Kidney capillary endothelial cell (primary cell): ENCODE data around the gene MAGI2.
A peak's percentile ranks its signal among the peaks of the same experiment; 100 is the strongest.
"Not testable (repeated sequence)": the region's sequence is repeated elsewhere in the genome, so short reads cannot be mapped to it uniquely, and the experiment has no call there.

Experiments
- DNase-seq: peaks from one replicate; pipeline ENCODE4 v3.0.0-alpha.2; 2018; ENCODE audit warnings: low spot score

MAGI2 gene

GRCh38 chr7:78542981-78543380, 910.5 kb downstream of the MAGI2 start:
- DNase-seq, result no peak

GRCh38 chr7:78542541-78542940, 910.9 kb downstream of the MAGI2 start:
- DNase-seq, result no peak

GRCh38 chr7:78539825-78540224, 913.6 kb downstream of the MAGI2 start:
- no peak for DNase-seq

- no peak for DNase-seq
These were observed 917.8 kb downstream of the MAGI2 start for GRCh38 chr7:78535655-78536054.

GRCh38 chr7:78530351-78530750, 923.1 kb downstream of the MAGI2 start:
- peak; percentile 26 for DNase-seq

GRCh38 chr7:78529392-78529791, 924.1 kb downstream of the MAGI2 start:
- no peak for DNase-seq

GRCh38 chr7:78528964-78529363, 924.5 kb downstream of the MAGI2 start:
- DNase-seq, result peak; percentile 17

GRCh38 chr7:78523930-78524329, 929.5 kb downstream of the MAGI2 start:
- no peak for DNase-seq

GRCh38 chr7:78521961-78522360, 931.5 kb downstream of the MAGI2 start:
- DNase-seq, result no peak

- DNase-seq, result no peak
These were observed 937.0 kb downstream of the MAGI2 start for GRCh38 chr7:78516450-78516849.

GRCh38 chr7:78514634-78515033, 938.8 kb downstream of the MAGI2 start:
- no peak for DNase-seq

GRCh38 chr7:78510580-78511188, 942.8 kb downstream of the MAGI2 start:
- DNase-seq, result peak; percentile 34

GRCh38 chr7:78503301-78503700, 950.2 kb downstream of the MAGI2 start:
- not testable (repeated sequence) for DNase-seq

- no peak for DNase-seq
These were observed 952.4 kb downstream of the MAGI2 start for GRCh38 chr7:78501064-78501463.

- DNase-seq, result no peak
These were observed 953.5 kb downstream of the MAGI2 start for GRCh38 chr7:78499971-78500370.

- DNase-seq, result no peak
These were observed 954.2 kb downstream of the MAGI2 start for GRCh38 chr7:78499283-78499682.

- DNase-seq, result no peak
These were observed 955.6 kb downstream of the MAGI2 start for GRCh38 chr7:78497728-78498427.

- no peak for DNase-seq
These were observed 957.3 kb downstream of the MAGI2 start for GRCh38 chr7:78496096-78496630.

GRCh38 chr7:78493401-78493800, 960.1 kb downstream of the MAGI2 start:
- DNase-seq, result no peak

GRCh38 chr7:78492146-78492545, 961.3 kb downstream of the MAGI2 start:
- no peak for DNase-seq

- DNase-seq, result no peak
These were observed 962.9 kb downstream of the MAGI2 start for GRCh38 chr7:78490524-78490923.

GRCh38 chr7:78489476-78490240, 963.8 kb downstream of the MAGI2 start:
- no peak for DNase-seq

GRCh38 chr7:78487464-78487863, 966.0 kb downstream of the MAGI2 start:
- DNase-seq, result no peak
